GM19455 (cell line): ENCODE data around the gene C2CD2L.
"Not testable (repeated sequence)": the region's sequence is repeated elsewhere in the genome, so short reads cannot be mapped to it uniquely, and the experiment has no call there.

Experiments
- ATAC-seq: cut with Tn5 transposase; IDR thresholded peaks from one replicate; pipeline ENCODE4 v1.9.1; 2021; ENCODE audit not compliant: unreplicated experiment

The C2CD2L gene

GRCh38 chr11:119113716-119114115 is 6.6 kb downstream of the C2CD2L start:
- no peak for ATAC-seq

DNA sequence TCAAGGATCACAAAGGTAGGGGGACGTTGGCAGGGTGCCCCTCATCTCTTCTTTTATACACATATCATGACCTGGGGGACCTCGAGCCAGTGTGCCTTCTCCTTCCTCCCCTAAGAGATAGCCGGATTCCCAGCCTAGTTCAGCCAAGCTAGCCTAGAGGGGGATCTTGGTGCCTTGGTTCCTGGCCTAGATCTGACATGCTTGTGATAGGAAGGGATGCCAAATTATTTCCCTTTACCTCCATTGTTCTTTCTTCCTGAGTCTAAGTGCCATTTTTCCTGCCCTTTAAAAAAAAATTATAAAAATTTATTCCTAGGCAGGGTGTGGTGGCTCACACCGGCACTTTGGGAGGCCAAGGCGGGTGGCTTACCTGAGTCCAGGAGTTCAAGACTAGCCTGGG is 7.2 kb downstream of the C2CD2L start:
- no peak for ATAC-seq

DNA sequence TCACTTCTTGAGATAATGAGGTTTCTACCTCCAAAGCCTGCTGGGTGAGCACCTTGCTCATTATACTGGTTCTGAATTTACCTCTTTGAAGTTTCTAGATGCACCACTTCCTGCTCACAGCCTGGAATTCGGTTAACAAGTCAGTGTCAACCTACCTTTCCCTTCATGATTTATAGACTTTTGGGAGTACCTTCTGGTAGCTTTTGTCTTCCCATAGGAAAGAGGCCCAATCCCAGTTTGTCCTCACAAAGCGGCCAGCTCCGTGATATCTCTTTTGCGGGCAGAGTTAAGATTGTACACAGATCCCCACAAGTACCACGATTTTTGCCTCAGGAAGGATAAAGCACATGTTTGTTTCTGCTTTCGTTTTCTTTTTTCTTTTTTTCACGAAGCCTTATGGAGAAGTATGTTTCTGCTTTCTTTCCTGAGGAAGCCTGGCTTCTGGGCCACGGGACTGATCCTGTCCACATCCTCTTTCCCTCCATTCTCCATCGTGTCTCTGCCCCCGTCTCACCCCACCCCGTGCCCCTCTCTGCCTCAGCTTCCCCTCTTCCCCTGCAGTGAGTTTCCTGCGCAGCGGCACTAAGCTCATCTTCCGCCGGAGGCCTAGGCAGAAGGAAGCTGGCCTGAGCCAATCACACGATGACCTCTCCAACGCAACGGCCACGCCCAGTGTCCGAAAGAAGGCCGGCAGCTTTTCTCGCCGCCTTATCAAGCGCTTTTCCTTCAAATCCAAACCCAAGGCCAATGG is 8.5 kb downstream of the C2CD2L start:
- ATAC-seq: no peak

DNA sequence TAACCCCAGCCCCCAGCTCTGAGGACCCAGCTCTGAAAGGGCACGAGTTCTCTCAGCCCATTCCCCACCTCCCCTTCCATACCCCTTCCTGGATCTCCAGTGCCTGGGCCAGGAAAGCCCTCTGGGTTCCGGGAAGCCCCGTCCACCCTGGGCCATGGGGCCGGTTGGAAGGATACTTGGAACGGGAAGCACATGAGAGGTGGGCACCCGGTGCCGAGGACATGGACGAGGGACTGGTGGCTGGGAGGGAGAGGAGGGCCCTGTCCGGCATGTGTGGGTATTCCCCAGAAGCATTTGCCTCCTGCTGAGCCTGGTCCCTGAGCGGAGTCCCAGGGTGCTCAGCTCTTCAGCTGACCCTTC is 9.1 kb downstream of the C2CD2L start:
- ATAC-seq: no peak

- no peak for ATAC-seq
These were observed 9.5 kb downstream of the C2CD2L start for GRCh38 chr11:119116601-119117000.

DNA sequence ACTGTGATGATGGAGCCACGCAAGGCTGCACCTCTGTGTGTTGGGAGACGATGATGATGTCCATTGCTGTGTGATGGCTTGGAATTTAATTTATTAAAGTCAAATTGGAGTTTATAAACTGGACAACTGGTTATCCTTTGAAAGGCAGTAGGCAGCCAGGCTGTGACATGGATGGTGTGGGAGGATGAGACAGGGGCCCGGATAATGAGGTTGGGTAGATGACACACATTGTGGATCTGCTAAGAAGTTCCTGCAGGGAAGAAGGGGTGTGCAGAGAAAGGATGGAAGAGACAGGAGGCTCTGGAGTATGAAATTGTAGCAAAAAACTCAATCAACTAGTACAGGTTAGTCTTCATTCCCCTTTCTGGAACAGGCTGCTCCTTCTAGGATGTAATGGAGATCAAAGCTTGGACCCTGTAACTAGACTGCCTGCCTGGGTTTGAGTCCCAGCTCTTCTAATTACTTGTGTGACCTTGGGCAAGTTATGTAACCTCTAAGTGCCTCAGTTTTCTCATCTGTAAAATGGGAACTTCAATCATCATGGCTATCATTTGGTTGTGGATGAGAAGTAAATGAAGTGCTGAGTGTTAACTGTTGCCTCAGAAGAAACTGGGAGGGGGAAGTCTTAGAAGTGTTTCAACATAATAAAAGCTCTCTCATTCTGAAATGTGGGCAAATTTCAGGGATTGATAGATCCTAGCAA is 10.0 kb downstream of the C2CD2L start:
- no peak for ATAC-seq

DNA sequence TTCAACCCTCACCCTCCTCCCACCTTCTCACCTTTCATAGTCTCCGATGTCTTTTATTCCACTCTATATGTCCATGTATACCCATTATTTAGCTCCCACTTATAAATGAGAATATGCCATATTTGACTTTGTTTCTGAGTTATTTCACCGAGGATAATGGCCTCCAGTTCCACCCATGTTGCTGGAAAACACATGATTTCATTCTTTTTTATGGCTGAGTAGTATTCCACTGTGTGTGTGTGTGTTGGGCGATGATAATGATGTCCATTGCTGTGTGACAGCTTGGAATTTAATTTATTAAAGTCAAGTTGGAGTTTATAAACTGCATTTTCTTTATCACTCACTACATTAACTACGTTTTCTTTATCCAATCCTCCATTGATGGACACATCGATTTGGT is 11.1 kb downstream of the C2CD2L start:
- no peak for ATAC-seq

DNA sequence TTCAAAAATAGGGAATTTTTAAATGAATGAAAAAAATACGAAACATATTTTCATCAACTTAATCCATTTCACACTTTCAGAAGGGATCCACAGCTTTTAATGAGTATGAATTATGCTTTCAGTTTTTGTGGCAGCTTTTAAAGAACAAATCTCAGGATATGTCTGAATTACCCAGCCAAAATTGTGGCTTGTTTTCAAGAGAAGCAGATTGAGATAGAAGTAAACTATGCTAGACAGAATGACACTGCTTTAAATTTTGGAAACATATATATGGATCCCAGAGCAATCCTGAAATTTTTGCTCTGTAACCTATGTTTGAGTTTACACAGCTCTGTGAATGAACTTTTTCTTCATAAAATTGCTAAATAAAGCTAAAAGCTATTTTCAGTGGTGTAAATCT is 11.8 kb downstream of the C2CD2L start:
- no peak for ATAC-seq

DNA sequence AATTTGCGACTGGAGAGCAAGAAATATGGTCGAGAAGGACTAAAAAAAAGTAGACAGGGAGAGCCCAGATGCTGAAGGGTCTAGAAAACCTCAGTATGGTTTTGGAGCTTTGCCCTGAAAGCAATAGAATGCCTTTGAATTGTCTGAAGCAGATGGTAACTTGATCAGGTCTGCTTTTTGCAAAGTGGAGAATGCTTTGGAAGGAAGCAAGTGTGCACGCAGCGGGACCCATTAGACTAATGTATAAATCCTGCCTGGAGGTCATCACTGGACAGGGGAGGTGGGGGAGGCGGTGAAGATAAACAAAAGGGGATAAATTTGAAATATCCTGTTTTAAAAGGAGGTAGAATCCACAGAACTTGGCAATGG is 13.5 kb downstream of the C2CD2L start:
- no peak for ATAC-seq

DNA sequence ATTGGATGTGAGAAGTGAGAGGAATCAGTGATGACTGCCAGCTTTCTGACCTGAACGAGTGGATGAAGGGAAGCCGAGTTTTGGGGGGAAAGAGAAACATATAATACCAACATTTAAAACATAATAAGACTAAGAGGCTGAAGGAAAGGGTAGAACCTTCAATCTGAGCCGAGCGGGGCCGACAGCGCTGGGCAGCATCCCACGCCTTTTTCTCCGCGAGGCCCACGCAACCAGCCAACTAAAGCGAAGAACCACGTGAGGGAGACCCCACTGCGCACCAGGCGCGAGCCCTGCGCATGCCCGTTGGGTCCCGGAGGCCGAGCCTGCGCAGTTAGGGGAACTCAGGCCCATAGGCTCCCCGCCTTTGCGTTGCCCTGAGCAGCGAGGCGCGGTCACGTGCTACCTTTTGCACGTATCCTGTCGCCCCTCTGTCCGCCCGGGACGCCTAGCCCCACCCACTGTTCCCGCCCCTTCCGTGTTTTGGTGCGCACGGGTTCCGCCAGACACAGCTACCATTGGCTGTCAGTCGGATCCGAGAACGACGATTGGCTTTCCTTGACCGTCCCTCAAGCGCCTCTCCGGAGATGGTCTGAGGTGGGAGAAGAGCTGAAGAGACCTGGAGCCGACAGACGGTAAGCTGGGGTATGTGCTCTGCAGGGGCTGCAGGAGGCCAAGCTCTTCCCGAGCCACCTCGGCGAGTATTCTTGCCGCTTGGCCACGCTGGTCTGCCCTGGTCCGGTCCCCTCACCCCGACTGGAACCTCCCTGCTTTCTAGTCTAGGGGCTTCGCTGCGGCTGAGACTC is 14.1 kb downstream of the C2CD2L start, which contains the start of gene HINFP:
HINFP (plus strand) TSS at position 573 of the 803 bp plus-strand sequence. CDS start 5,365 bp downstream, outside the sequence.
- peak; percentile 94 for ATAC-seq

DNA sequence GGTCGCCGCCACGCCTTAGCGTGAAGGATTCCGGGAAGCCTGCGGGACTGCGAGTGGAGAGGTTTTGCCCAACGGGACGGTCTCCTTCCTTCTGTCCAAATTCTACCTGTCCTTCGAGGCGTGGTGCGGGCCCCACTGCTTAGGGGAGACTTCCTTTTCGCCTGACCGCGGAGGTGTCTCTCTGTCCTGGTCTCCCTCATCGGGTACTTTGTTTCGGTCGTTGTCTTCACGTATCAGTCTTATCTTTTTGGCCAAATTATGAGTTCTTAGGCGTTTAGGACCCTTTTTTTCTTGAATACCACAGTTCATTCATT is 14.6 kb downstream of the C2CD2L start:
- peak; percentile 5 for ATAC-seq

DNA sequence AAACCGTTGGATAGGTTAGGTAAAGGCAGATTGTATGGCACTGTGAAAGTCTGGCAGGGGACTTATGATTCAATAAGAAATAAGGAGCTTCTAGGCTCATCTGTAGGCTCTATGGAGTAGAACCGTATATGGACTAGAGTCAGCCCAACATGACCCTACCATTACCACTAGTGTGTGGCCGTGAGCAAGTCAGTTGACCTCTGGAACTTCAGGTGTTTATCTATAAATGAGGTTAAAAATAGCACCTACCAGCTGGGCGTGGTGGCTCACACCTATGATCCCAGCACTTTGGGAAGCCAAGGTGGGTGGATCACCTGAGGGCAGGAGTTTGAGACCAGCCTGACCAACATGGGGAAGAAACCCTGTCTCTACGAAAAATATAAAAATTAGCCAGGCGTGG is 18.7 kb downstream of the C2CD2L start:
- no peak for ATAC-seq

DNA sequence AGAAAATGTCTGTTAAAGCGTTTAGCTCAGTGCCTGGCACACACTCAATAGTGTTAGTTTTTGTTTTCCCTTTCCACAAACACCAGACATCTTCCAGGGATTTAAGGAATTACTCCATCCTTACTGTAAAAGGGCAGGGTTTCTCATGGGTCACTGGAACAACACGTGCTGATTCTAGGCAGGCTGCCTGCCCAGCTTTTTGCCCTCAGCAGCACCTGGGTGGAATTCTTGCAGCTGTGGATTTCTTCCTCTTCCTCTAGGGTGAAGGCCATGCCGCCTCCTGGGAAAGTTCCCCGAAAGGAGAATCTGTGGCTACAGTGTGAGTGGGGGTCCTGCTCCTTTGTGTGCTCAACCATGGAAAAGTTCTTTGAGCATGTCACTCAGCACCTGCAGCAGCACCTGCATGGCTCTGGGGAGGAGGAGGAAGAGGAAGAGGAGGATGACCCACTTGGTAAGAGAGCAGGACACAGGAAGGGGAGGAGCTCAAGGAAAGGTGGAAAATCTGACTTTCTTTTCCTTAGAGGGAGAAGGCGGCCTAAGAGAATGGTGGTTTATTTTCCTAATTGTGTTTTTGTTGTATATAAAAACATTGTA is 19.6 kb downstream of the C2CD2L start:
- no peak for ATAC-seq

DNA sequence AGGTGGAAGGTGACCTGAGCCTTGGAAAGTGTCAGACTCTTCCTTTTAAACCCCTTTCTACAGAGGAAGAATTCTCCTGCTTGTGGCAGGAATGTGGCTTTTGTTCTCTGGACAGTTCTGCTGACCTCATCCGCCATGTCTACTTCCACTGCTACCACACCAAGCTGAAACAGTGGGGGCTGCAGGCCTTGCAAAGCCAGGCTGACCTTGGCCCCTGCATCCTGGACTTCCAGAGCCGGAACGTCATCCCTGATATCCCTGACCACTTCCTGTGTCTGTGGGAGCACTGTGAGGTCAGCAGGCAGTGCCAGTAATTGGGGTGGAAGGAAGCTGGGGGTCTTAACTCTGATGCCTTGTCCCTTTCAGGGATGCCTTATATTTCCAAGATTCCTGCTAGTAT is 23.5 kb downstream of the C2CD2L start:
- ATAC-seq: no peak

DNA sequence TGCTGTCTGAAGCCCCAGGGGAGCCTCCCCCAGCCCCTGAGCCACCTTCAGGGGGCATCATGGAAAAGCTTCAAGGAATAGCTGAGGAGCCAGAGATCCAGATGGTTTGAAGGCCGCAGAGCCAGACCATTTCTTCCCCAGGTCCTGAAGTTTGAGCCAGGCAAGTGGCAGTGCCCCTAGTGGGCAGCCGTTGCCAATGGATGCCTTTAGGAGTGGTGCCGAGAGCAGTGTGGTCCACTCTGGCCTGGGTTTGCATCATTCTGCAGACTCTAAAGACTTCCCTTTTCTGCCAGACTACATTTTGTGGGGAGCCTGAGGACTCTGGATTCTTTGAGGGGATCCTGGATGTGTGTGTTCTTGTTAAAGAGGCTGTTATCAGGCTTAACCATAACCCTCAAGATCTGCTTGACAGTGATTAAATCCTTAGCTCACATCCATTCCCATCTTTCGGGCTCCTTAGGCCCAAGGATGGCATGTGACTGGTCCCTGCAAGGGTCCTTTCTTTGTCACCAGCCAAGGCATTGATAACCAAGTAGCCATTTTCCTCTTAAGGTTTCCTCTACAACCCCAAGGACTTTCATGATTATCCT is 27.3 kb downstream of the C2CD2L start:
- no peak for ATAC-seq

DNA sequence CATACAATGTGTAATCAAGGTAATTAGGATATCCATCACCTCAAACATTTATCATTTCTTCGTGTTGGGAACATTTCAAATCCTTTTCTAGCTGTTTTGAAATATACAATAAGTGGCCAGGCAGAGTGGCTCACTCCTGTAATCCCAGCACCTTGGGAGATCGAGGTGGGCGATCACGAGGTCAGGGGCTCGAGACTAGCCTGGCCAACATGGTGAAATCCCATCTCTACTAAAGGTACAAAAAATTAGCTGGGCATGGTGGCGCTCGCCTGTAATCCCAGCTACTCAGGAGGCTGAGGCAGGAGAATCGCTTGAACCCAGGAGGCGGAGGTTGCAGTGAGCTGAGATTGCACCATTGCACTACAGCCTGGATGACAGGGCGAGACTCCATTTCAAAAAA is 32.1 kb downstream of the C2CD2L start:
- not testable (repeated sequence) for ATAC-seq

- ATAC-seq: no peak
These were observed 37.8 kb downstream of the C2CD2L start for GRCh38 chr11:119144825-119145486.

DNA sequence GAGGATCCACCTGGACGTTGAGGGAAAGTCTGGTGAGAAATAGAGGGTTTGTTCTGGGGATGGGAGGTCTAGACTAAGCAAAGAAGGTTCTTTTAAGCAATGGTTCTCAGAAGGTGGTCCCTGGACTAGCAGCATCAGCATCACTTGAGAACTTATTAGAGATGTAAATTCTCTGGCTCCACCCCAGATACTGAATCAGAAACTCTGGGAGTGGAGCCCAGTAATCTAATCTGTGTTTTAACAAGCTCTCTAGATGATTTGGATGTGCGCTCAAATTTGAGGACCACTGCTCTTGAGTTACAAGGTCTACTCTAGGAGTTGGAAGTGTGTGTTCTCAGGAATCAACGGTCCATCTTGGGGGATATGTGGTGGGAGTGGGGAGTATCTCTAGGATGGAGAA is 38.4 kb downstream of the C2CD2L start:
- ATAC-seq: no peak

GRCh38 chr11:119147604-119148333 is 40.6 kb downstream of the C2CD2L start:
- no peak for ATAC-seq

DNA sequence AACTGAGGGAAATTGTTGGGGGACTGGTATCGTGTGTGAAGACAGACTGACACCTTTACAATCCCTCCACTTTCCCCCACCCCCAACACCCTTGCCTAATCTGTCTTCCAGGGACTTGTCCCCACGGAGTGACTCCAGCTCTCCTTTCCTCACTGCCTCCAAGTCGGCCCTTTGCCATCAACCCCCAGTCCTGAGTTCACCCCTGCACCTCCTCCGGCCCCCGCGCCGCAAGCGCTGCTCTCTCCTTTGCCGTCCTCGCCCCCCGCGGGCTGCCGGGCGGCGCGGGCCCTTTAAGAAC is 41.5 kb downstream of the C2CD2L start:
- ATAC-seq: no peak
